ENCODE measurements around the gene DZANK1. TPM values are rescaled to one million over a fixed set of nuclear protein-coding genes. Genes with fewer than 3 reads are reported as not detected.
"Not testable (repeated sequence)": the region's sequence is repeated elsewhere in the genome, so short reads cannot be mapped to it uniquely, and the experiment has no call there.

DZANK1 gene
- total and polyA plus RNA-seq, 4 experiments from 2014 or later, result 0.99 to 3.0 (median 1.9) TPM

GRCh38 chr20:18388860-18389259 lies 78.0 kb downstream of the DZANK1 start:
- H3K9me3 ChIP-seq (ENCODE audit: control insufficient read depth in 1 of 2, low read length in 2 of 2), result no peaks in the 10 kb centered on the region
- Mint-ChIP-seq H3K36me3 (peaks cover 3 to 18% of the 10 kb centered on the region in 2 donors), H3K27ac (no peak overlapping the region), H3K27me3 (no peaks in the 10 kb centered on the region), H3K4me1 (no peaks in the 10 kb centered on the region), H3K4me3 (no peak overlapping the region), H3K9me3 (no peaks in the 10 kb centered on the region)
- H3K4me1 ChIP-seq (ENCODE audit: insufficient read depth, low read length), result no peaks in the 10 kb centered on the region
- CTCF ChIA-PET (ENCODE audit: partially characterized antibody), result no interaction called here
- DNase-seq, result no peak
- H3K4me3 ChIP-seq (ENCODE audit: low read length in 2 of 2), result no peak overlapping the region
- H3K27ac ChIP-seq (ENCODE audit: low read depth, low read length), result no peak overlapping the region
- no peaks in the 10 kb centered on the region for H3K27me3 ChIP-seq (ENCODE audit: insufficient read depth, low read length)
- no peaks in the 10 kb centered on the region for H3K36me3 ChIP-seq (ENCODE audit: insufficient read depth, low read length)
- POLR2A ChIA-PET (ENCODE audit: partially characterized antibody), result no interaction called here
- intact Hi-C loops (cut with micrococcal nuclease), result no loop called here

- Mint-ChIP-seq H3K9me3 (no peaks in the 10 kb centered on the region), H3K4me1 (no peaks in the 10 kb centered on the region), H3K36me3 (peaks cover 0 to 10% of the 10 kb centered on the region in 2 donors), H3K27ac (no peak overlapping the region), H3K4me3 (no peak overlapping the region), H3K27me3 (peaks cover 0 to 4% of the 10 kb centered on the region in 2 donors)
- intact Hi-C loops (cut with micrococcal nuclease), result no loop called here
- no peaks in the 10 kb centered on the region for H3K27me3 ChIP-seq (ENCODE audit: insufficient read depth, low read length)
- H3K4me3 ChIP-seq (ENCODE audit: low read length in 2 of 2), result no peak overlapping the region
- POLR2A ChIA-PET (ENCODE audit: partially characterized antibody), result no interaction called here
- H3K9me3 ChIP-seq (ENCODE audit: control insufficient read depth in 1 of 2, low read length in 2 of 2), result no peaks in the 10 kb centered on the region
- H3K36me3 ChIP-seq (ENCODE audit: insufficient read depth, low read length), result no peaks in the 10 kb centered on the region
- H3K27ac ChIP-seq (ENCODE audit: low read depth, low read length), result no peak overlapping the region
- CTCF ChIA-PET (ENCODE audit: partially characterized antibody), result no interaction called here
- H3K4me1 ChIP-seq (ENCODE audit: insufficient read depth, low read length), result no peaks in the 10 kb centered on the region
- no peak for DNase-seq
Observed at GRCh38 chr20:18380908-18381529, 85.8 kb downstream of the DZANK1 start.

GRCh38 chr20:18377896-18378481 lies 88.8 kb downstream of the DZANK1 start:
- Histone ChIP-seq H3K4me3 (ENCODE audit: low read length in 2 of 2) (no peak overlapping the region), H3K27me3 (ENCODE audit: insufficient read depth, low read length) (no peaks in the 10 kb centered on the region), H3K4me1 (ENCODE audit: insufficient read depth, low read length) (no peaks in the 10 kb centered on the region), H3K27ac (ENCODE audit: low read depth, low read length) (no peak overlapping the region), H3K36me3 (ENCODE audit: insufficient read depth, low read length) (no peaks in the 10 kb centered on the region), H3K9me3 (ENCODE audit: control insufficient read depth in 1 of 2, low read length in 2 of 2) (no peaks in the 10 kb centered on the region)
- no peak overlapping the region for H3K4me3 Mint-ChIP-seq
- no peaks in the 10 kb centered on the region for H3K36me3 Mint-ChIP-seq
- CTCF ChIA-PET (ENCODE audit: partially characterized antibody), result no interaction called here
- POLR2A ChIA-PET (ENCODE audit: partially characterized antibody), result no interaction called here
- H3K27ac Mint-ChIP-seq, result no peak overlapping the region
- no peak for DNase-seq
- H3K4me1 Mint-ChIP-seq, result no peaks in the 10 kb centered on the region
- H3K9me3 Mint-ChIP-seq, result no peaks in the 10 kb centered on the region
- intact Hi-C loops (cut with micrococcal nuclease), result no loop called here
- peaks cover 0 to 7% of the 10 kb centered on the region in 2 donors for H3K27me3 Mint-ChIP-seq

- H3K4me1 Mint-ChIP-seq; H3K36me3 ChIP-seq (ENCODE audit: insufficient read depth, low read length); H3K36me3 Mint-ChIP-seq; H3K27me3 ChIP-seq (ENCODE audit: insufficient read depth, low read length); CTCF ChIA-PET (ENCODE audit: partially characterized antibody); H3K4me3 Mint-ChIP-seq; POLR2A ChIA-PET (ENCODE audit: partially characterized antibody); H3K9me3 Mint-ChIP-seq; H3K9me3 ChIP-seq (ENCODE audit: control insufficient read depth in 1 of 2, low read length in 2 of 2); H3K27ac ChIP-seq (ENCODE audit: low read depth, low read length); intact Hi-C loops (cut with micrococcal nuclease); H3K4me1 ChIP-seq (ENCODE audit: insufficient read depth, low read length); H3K4me3 ChIP-seq (ENCODE audit: low read length in 2 of 2); H3K27ac Mint-ChIP-seq; DNase-seq: not testable (repeated sequence)
- H3K27me3 Mint-ChIP-seq, result peaks cover 4 to 13% of the 10 kb centered on the region in 2 donors
Observed at GRCh38 chr20:18375551-18375950, 91.3 kb downstream of the DZANK1 start.

GRCh38 chr20:18372296-18372695 lies 94.5 kb downstream of the DZANK1 start:
- DNase-seq, result no peak
- POLR2A ChIA-PET (ENCODE audit: partially characterized antibody), result no interaction called here
- intact Hi-C loops (cut with micrococcal nuclease), result no loop called here

GRCh38 chr20:18364768-18365167 lies 102.1 kb downstream of the DZANK1 start:
- POLR2A ChIA-PET (ENCODE audit: partially characterized antibody), result no interaction called here
- H3K4me1 ChIP-seq (ENCODE audit: insufficient read depth, low read length), result no peaks in the 10 kb centered on the region
- no peaks in the 10 kb centered on the region for H3K27me3 ChIP-seq (ENCODE audit: insufficient read depth, low read length)
- Mint-ChIP-seq H3K9me3 (peaks cover 0 to 4% (median under 1%) of the 10 kb centered on the region in 8 donors), H3K27ac (no peak overlapping the region), H3K4me3 (no peak overlapping the region), H3K36me3 (no peaks in the 10 kb centered on the region), H3K27me3 (peaks cover 1 to 4% of the 10 kb centered on the region in 2 donors), H3K4me1 (no peaks in the 10 kb centered on the region)
- no peak overlapping the region for H3K27ac ChIP-seq (ENCODE audit: low read depth, low read length)
- H3K9me3 ChIP-seq (ENCODE audit: control insufficient read depth in 1 of 2, low read length in 2 of 2), result no peaks in the 10 kb centered on the region
- no peak overlapping the region for H3K4me3 ChIP-seq (ENCODE audit: low read length in 2 of 2)
- intact Hi-C loops (cut with micrococcal nuclease), result no loop called here
- CTCF ChIA-PET (ENCODE audit: partially characterized antibody), result no interaction called here
- no peaks in the 10 kb centered on the region for H3K36me3 ChIP-seq (ENCODE audit: insufficient read depth, low read length)
- DNase-seq, result no peak

More at GRCh38 chr20:18372296-18372695, 94.5 kb downstream of the DZANK1 start:
- no peaks in the 10 kb centered on the region for H3K4me1 ChIP-seq (ENCODE audit: insufficient read depth, low read length)
- no peaks in the 10 kb centered on the region for H3K27me3 ChIP-seq (ENCODE audit: insufficient read depth, low read length)
- no peak overlapping the region for H3K27ac ChIP-seq (ENCODE audit: low read depth, low read length)
- no peak overlapping the region for H3K27ac Mint-ChIP-seq
- H3K4me3 Mint-ChIP-seq, result no peak overlapping the region
- H3K9me3 Mint-ChIP-seq, result peaks cover 0 to 4% (median 1%) of the 10 kb centered on the region in 8 donors
- no peaks in the 10 kb centered on the region for H3K36me3 Mint-ChIP-seq
- H3K4me3 ChIP-seq (ENCODE audit: low read length in 2 of 2), result no peak overlapping the region
- no peaks in the 10 kb centered on the region for H3K36me3 ChIP-seq (ENCODE audit: insufficient read depth, low read length)
- CTCF ChIA-PET (ENCODE audit: partially characterized antibody), result no interaction called here
- no peaks in the 10 kb centered on the region for H3K4me1 Mint-ChIP-seq
- no peaks in the 10 kb centered on the region for H3K9me3 ChIP-seq (ENCODE audit: control insufficient read depth in 1 of 2, low read length in 2 of 2)
- H3K27me3 Mint-ChIP-seq, result peaks cover 7 to 13% of the 10 kb centered on the region in 2 donors

- Histone ChIP-seq H3K4me3 (ENCODE audit: low read length in 2 of 2) (no peak overlapping the region), H3K36me3 (ENCODE audit: insufficient read depth, low read length) (no peaks in the 10 kb centered on the region), H3K9me3 (ENCODE audit: control insufficient read depth in 1 of 2, low read length in 2 of 2) (no peaks in the 10 kb centered on the region), H3K4me1 (ENCODE audit: insufficient read depth, low read length) (no peaks in the 10 kb centered on the region), H3K27ac (ENCODE audit: low read depth, low read length) (no peak overlapping the region), H3K27me3 (ENCODE audit: insufficient read depth, low read length) (no peaks in the 10 kb centered on the region)
- Mint-ChIP-seq H3K9me3 (peaks cover 0 to 2% (median 0%) of the 10 kb centered on the region in 8 donors), H3K4me3 (no peak overlapping the region), H3K4me1 (no peaks in the 10 kb centered on the region), H3K27me3 (peaks cover under 1 to 1% of the 10 kb centered on the region in 2 donors), H3K36me3 (no peaks in the 10 kb centered on the region), H3K27ac (no peak overlapping the region)
- DNase-seq, result no peak
- ChIA-PET CTCF (ENCODE audit: partially characterized antibody) (no interaction called here), POLR2A (ENCODE audit: partially characterized antibody) (no interaction called here)
- intact Hi-C loops (cut with micrococcal nuclease), result no loop called here
Observed at GRCh38 chr20:18363708-18364107, 103.1 kb downstream of the DZANK1 start.
